Stomach smooth muscle (tissue), 2 donors: ENCODE results near the gene PIGV.

Source experiments
- H3K27ac ChIP-seq: one replicate; pipeline ENCODE4 v1.7.0; 2013; ENCODE audit warnings: mild to moderate bottlenecking, low read length, inconsistent platforms
- H3K27me3 ChIP-seq, 2 donors: one replicate each; pipeline ENCODE4 v1.7.0; 2013; ENCODE audit warnings: low read length in 2 of 2; ENCODE audit not compliant: insufficient read depth in 2 of 2, control insufficient read depth in 1 of 2
- H3K36me3 ChIP-seq, 2 donors: one replicate each; pipeline ENCODE4 v1.7.0; 2013; ENCODE audit warnings: low read length in 2 of 2; ENCODE audit not compliant: control insufficient read depth in 2 of 2, insufficient read depth in 2 of 2
- H3K4me1 ChIP-seq: one replicate; pipeline ENCODE4 v1.7.0; 2013; ENCODE audit warnings: low read length; ENCODE audit not compliant: control insufficient read depth, insufficient read depth
- H3K4me3 ChIP-seq, 2 donors: one replicate each; pipeline ENCODE4 v1.7.0; 2013; ENCODE audit warnings: low read length in 2 of 2
- H3K9ac ChIP-seq, 2 donors: one replicate each; pipeline ENCODE4 v1.7.0; 2013; ENCODE audit warnings: low read length in 2 of 2, mild to moderate bottlenecking in 1 of 2
- H3K9me3 ChIP-seq, 2 donors: one replicate each; pipeline ENCODE4 v1.7.0; 2013; ENCODE audit warnings: low read length in 2 of 2; ENCODE audit not compliant: control insufficient read depth in 2 of 2
- donor health status: healthy.
- donor health status: Pancreatic carcinoma.

Gene PIGV

DNA sequence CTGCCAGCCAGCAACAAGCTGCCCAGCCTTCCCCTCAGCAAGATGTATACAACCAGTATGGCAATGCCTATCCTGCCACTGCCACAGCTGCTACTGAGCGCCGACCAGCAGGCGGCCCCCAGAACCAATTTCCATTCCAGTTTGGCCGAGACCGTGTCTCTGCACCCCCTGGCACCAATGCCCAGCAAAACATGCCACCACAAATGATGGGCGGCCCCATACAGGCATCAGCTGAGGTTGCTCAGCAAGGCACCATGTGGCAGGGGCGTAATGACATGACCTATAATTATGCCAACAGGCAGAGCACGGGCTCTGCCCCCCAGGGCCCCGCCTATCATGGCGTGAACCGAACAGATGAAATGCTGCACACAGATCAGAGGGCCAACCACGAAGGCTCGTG lies 13.3 kb upstream of the PIGV start:
- Histone ChIP-seq H3K9ac (no peak overlapping the region), H3K4me3 (no peak overlapping the region), H3K27me3 (no peaks in the 10 kb centered on the region), H3K4me1 (peaks cover 28% of the 10 kb centered on the region), H3K9me3 (no peaks in the 10 kb centered on the region), H3K27ac (no peak overlapping the region), H3K36me3 (peaks cover 60 to 74% of the 10 kb centered on the region in 2 donors)

DNA sequence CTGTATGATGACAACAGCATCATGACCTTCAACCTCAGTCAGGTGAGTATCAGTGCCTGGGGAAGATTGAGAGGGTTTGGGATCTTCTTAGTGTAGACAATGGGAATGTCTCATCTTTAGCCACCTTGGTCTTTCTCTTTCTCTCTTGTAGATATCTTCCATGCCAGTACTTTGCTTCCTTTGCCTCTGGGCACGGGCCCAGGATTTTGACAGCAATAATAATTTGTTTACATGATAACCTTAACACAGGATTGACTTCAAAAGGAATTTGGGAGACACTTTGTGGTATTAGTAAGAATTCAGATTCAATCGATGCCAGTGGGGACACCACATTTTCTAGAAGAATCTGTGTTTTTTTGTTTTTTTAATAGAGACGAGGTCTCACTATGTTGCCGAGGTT lies 12.1 kb upstream of the PIGV start:
- peaks cover 69 to 80% of the 10 kb centered on the region in 2 donors for H3K36me3 ChIP-seq
- H3K4me1 ChIP-seq, result peaks cover 32% of the 10 kb centered on the region

DNA sequence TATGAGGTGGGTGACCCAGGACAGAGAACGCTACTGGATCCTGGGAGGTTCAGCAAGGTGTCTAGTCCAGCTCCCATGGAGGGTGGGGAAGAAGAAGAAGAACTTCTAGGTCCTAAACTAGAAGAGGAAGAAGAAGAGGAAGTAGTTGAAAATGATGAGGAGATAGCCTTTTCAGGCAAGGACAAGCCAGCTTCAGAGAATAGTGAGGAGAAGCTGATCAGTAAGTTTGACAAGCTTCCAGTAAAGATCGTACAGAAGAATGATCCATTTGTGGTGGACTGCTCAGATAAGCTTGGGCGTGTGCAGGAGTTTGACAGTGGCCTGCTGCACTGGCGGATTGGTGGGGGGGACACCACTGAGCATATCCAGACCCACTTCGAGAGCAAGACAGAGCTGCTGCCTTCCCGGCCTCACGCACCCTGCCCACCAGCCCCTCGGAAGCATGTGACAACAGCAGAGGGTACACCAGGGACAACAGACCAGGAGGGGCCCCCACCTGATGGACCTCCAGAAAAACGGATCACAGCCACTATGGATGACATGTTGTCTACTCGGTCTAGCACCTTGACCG lies 8.6 kb upstream of the PIGV start:
- Histone ChIP-seq H3K9me3 (no peaks in the 10 kb centered on the region), H3K4me1 (peaks cover 25% of the 10 kb centered on the region), H3K27ac (no peak overlapping the region), H3K36me3 (peaks cover 41 to 50% of the 10 kb centered on the region in 2 donors), H3K4me3 (no peak overlapping the region), H3K9ac (no peak overlapping the region), H3K27me3 (no peaks in the 10 kb centered on the region)

More for the DNA sequence above, 12.1 kb upstream of the PIGV start:
- Histone ChIP-seq H3K9ac (no peak overlapping the region), H3K9me3 (no peaks in the 10 kb centered on the region), H3K27me3 (no peaks in the 10 kb centered on the region), H3K27ac (no peak overlapping the region), H3K4me3 (no peak overlapping the region)

DNA sequence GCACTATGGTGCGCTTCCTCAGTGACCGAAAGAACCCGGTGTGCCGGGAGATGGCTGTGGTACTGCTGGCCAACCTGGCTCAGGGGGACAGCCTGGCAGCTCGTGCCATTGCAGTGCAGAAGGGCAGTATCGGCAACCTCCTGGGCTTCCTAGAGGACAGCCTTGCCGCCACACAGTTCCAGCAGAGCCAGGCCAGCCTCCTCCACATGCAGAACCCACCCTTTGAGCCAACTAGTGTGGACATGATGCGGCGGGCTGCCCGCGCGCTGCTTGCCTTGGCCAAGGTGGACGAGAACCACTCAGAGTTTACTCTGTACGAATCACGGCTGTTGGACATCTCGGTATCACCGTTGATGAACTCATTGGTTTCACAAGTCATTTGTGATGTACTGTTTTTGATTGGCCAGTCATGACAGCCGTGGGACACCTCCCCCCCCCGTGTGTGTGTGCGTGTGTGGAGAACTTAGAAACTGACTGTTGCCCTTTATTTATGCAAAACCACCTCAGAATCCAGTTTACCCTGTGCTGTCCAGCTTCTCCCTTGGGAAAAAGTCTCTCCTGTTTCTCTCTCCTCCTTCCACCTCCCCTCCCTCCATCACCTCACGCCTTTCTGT lies 7.3 kb upstream of the PIGV start:
- Histone ChIP-seq H3K4me3 (no peak overlapping the region), H3K36me3 (peaks cover 29 to 38% of the 10 kb centered on the region in 2 donors), H3K27ac (no peak overlapping the region), H3K27me3 (no peaks in the 10 kb centered on the region), H3K9me3 (no peaks in the 10 kb centered on the region), H3K4me1 (peaks cover 25% of the 10 kb centered on the region), H3K9ac (no peak overlapping the region)

DNA sequence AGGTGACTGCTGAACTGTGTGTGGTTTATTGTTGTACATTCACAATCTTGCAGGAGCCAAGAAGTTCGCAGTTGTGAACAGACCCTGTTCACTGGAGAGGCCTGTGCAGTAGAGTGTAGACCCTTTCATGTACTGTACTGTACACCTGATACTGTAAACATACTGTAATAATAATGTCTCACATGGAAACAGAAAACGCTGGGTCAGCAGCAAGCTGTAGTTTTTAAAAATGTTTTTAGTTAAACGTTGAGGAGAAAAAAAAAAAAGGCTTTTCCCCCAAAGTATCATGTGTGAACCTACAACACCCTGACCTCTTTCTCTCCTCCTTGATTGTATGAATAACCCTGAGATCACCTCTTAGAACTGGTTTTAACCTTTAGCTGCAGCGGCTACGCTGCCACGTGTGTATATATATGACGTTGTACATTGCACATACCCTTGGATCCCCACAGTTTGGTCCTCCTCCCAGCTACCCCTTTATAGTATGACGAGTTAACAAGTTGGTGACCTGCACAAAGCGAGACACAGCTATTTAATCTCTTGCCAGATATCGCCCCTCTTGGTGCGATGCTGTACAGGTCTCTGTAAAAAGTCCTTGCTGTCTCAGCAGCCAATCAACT lies 6.4 kb upstream of the PIGV start:
- H3K27me3 ChIP-seq, result no peaks in the 10 kb centered on the region
- peaks cover 27% of the 10 kb centered on the region for H3K4me1 ChIP-seq
- H3K9me3 ChIP-seq, result no peaks in the 10 kb centered on the region
- H3K4me3 ChIP-seq, result no peak overlapping the region
- H3K36me3 ChIP-seq, result peaks cover 26 to 33% of the 10 kb centered on the region in 2 donors
- H3K9ac ChIP-seq, result no peak overlapping the region
- no peak overlapping the region for H3K27ac ChIP-seq

DNA sequence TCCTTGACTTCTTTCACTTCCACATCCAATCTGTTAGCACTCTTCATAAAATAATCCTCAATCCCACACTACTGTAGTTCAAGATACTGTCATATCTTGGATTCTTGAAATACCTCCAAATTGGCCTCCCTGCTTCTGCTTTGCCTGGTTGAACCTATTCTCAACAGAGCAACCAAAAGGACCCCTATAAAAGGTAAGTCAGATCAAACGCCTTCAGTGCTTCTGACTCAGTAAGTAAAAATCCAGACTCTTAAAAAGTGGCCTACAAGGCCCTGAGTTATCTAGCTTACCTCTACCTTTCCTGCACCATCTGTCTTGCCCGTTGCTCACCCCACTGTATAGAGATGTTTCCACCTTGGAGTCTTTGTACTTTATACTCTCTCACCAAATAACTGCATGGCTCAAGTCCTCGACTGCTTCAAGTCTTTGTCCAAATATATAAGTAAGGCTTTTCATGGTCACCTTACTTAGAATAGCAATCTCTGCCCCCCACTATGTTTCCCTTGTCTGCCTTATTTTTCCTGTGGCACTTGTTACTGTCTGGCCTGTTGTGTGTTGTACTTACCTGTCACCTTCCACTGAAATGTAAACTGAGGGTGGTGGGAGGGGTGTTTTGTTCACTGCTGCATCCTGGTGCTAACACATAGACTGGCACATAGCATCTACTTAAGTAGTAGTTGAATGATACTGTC lies 5.1 kb upstream of the PIGV start:
- no peak overlapping the region for H3K4me3 ChIP-seq
- H3K4me1 ChIP-seq, result peaks cover 37% of the 10 kb centered on the region
- no peak overlapping the region for H3K27ac ChIP-seq
- H3K9ac ChIP-seq, result peak overlapping the region in 1 of 2 donors; percentile 6
- no peaks in the 10 kb centered on the region for H3K9me3 ChIP-seq
- H3K36me3 ChIP-seq, result peaks cover 23 to 25% of the 10 kb centered on the region in 2 donors
- H3K27me3 ChIP-seq, result no peaks in the 10 kb centered on the region

DNA sequence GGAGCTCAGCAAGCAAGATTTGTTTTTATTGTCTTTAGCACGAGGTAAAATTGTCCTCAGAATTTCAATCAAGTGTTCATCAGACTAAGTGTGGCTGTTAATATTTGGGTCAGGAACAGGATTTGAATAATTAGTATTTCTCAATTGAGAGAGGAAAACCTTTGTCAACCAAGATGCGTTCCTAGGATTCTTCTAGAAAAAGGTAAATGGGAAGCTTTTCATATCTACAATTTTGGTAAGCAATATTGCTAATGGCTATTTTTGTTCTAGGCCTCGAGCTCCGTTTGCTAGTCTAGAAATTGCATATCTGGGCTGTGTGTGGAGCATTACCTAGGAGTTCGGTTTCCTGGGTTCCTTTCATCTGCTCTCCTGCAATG lies 4.1 kb upstream of the PIGV start:
- H3K36me3 ChIP-seq, result peaks cover 20 to 21% of the 10 kb centered on the region in 2 donors
- peaks cover 42% of the 10 kb centered on the region for H3K4me1 ChIP-seq
- H3K9me3 ChIP-seq, result no peaks in the 10 kb centered on the region
- no peaks in the 10 kb centered on the region for H3K27me3 ChIP-seq
- H3K4me3 ChIP-seq, result no peak overlapping the region
- peak overlapping the region; percentile 12 for H3K27ac ChIP-seq
- H3K9ac ChIP-seq, result no peak overlapping the region

DNA sequence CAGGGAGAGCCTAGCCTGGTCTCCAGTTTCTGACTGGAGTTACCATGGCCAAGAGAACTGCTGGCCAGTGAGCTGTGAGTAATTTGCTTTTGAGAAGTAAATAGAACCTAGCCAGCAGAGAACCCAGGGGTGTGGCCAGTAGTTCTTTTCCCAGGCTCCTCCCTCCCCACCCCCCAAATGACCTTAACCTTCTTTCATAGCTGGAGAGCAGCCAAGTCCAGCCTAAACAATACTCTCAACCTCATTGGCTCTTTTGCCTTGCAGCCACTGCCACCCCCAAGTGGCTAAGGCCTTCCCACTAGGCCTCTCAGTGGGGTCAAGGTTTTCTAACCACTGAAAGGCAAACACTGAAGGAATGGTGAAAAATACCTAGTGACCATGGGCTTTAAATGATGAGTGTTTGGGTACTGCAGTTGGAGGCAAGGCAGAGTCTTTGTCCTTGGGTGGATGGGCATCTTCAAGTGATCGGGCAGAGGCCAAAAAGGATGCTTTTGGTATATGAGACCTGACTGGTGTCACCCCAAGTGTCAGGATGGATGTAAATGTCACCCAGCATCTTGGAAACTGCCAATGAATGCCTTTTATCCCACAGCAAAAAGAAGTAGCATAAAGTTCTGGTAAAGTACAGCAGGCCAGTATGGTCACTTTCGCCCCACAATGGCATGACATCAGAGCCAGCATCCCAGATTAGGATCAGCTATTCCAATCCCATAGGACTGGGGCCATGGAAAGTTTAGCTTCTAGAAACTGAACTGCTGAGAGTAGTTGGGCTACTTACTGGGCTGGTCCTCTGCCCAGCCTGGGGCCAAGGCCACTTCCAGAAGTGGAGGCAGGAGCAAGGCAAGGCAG lies 3.5 kb upstream of the PIGV start:
- peak overlapping the region; percentile 12 for H3K27ac ChIP-seq
- H3K36me3 ChIP-seq, result peaks cover 13 to 15% of the 10 kb centered on the region in 2 donors
- no peaks in the 10 kb centered on the region for H3K27me3 ChIP-seq
- H3K4me1 ChIP-seq, result peaks cover 49% of the 10 kb centered on the region
- peak overlapping the region in 1 of 2 donors; percentile 35 for H3K4me3 ChIP-seq
- H3K9ac ChIP-seq, result no peak overlapping the region
- H3K9me3 ChIP-seq, result no peaks in the 10 kb centered on the region

DNA sequence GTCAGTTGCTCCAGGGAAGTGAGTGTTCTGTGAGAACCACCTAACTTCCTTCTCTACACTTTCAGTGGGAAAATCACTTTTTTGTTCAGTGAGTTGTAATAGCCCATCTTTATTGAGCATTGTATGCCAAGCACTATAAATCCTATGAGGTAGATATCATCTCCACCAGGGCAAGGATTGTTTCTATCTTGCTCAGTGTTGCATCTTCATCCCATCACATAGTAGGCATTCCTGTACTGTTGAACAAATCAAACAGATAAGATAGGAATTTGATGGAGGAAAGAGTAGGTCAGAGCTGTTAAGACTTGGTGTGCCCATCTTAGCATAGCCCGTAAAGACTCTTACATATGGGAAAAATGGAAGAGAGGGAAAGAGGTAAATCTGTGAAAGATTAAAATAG lies 2.9 kb upstream of the PIGV start:
- H3K36me3 ChIP-seq, result peaks cover 8 to 10% of the 10 kb centered on the region in 2 donors
- peaks cover 52% of the 10 kb centered on the region for H3K4me1 ChIP-seq
- H3K9ac ChIP-seq, result no peak overlapping the region
- no peaks in the 10 kb centered on the region for H3K9me3 ChIP-seq
- H3K27ac ChIP-seq, result peak overlapping the region; percentile 12
- H3K4me3 ChIP-seq, result no peak overlapping the region
- no peaks in the 10 kb centered on the region for H3K27me3 ChIP-seq
